HCT116 (cell line): ENCODE results near the gene MBNL2. TPM values are rescaled to one million over a fixed set of nuclear protein-coding genes. Genes with fewer than 3 reads are reported as not detected.

Source experiments
- ATAC-seq: fragments of 200-7000 bp; cut with Tn5 transposase; 2 replicates; pipeline ENCODE4 v1.9.1; 2020; ENCODE audit warnings: mild to moderate bottlenecking, moderate library complexity
- BruUV-seq: library from RNA; stranded (reverse); fragments of 400-500 nt; replicated peaks from 2 replicates; lab custom pipeline; 2021; lab: Mats Ljungman, UMichigan
- CTCF ChIA-PET: fragments of 300-600 bp; sonication (Branson Sonifier 250); formaldehyde crosslinking; loops from one replicate; lab custom pipeline; 2021; ENCODE audit warnings: antibody characterized with exemption; lab: Charles Lee
- POLR2A ChIA-PET: fragments of 300-600, 350-600 bp; sonication (Branson Sonifier 250); formaldehyde crosslinking; loops from one replicate; lab custom pipeline; 2021; ENCODE audit warnings: antibody characterized with exemption; lab: Charles Lee
- RAD21 ChIA-PET, 2 experiments: fragments of 300-600 bp; sonication (Branson Sonifier 250); formaldehyde crosslinking; loops; one replicate each; lab custom pipeline; 2023; ENCODE audit warnings: low total read pairs in 2 of 2; ENCODE audit not compliant: uncharacterized antibody in 2 of 2, unreplicated experiment in 2 of 2, low non-redundant PET in 1 of 2; lab: Charles Lee
- DNase-seq: peaks from one replicate; pipeline ENCODE4 v3.0.0-alpha.2; 2010; ENCODE audit warnings: low read depth, low spot score
- H2AFZ ChIP-seq: fragments of 200-600 bp; shearing (Covaris generic), sonication (generic); 2 replicates; pipeline ENCODE4 v1.6.1; 2017; ENCODE audit warnings: low read depth, mixed run types, mixed read lengths, antibody characterized with exemption, low read length; ENCODE audit not compliant: poor library complexity, severe bottlenecking
- H3K27ac ChIP-seq: 2 replicates; pipeline ENCODE4 v1.5.1; 2012; ENCODE audit warnings: low read depth, low read length
- H3K27me3 ChIP-seq: fragments of 200-600 bp; sonication (generic); 2 replicates; pipeline ENCODE4 v1.6.1; 2016; ENCODE audit warnings: mixed run types, low read length, mixed read lengths; ENCODE audit not compliant: insufficient read depth
- H3K36me3 ChIP-seq, 2 experiments: fragments of 200-500 bp in 1 of 2; fragments of 200-600 bp in 1 of 2; sonication (Bioruptor generic) in 1 of 2; sonication (generic) in 1 of 2; 2 replicates each; pipeline versions ENCODE4 v1.5.1 to v1.6.1; 2014 to 2016; ENCODE audit warnings: low read length in 2 of 2, inconsistent platforms in 1 of 2, mixed read lengths in 1 of 2, mixed run types in 1 of 2; ENCODE audit not compliant: insufficient read depth in 2 of 2, control insufficient read depth in 1 of 2
- H3K4me1 ChIP-seq, 2 experiments: fragments of 200-600 bp in 1 of 2; sonication (generic) in 1 of 2; 2 replicates each; pipeline versions ENCODE4 v1.5.1 to v1.6.1; 2012 to 2017; ENCODE audit warnings: low read length in 2 of 2, inconsistent platforms in 1 of 2, mild to moderate bottlenecking in 1 of 2, mixed read lengths in 1 of 2, mixed run types in 1 of 2, moderate library complexity in 1 of 2; ENCODE audit not compliant: insufficient read depth in 2 of 2, control insufficient read depth in 1 of 2
- H3K4me2 ChIP-seq: fragments of 200-600 bp; sonication (generic); 2 replicates; pipeline ENCODE4 v1.6.1; 2017; ENCODE audit warnings: mixed run types, low read length, mixed read lengths
- H3K4me3 ChIP-seq, 2 experiments: fragments of 200-600 bp in 1 of 2; sonication (generic) in 1 of 2; replicated peaks in 1 of 2; 2 replicates each; pipeline ENCODE4 v1.5.1; 2011 to 2016; ENCODE audit warnings: low read length in 2 of 2, control low read depth in 1 of 2, low read depth in 1 of 2, mild to moderate bottlenecking in 1 of 2, mixed read lengths in 1 of 2, mixed run types in 1 of 2
- H3K79me2 ChIP-seq: fragments of 200-600 bp; sonication (generic); 2 replicates; pipeline ENCODE4 v1.6.1; 2017; ENCODE audit warnings: mild to moderate bottlenecking, mixed run types, low read length, moderate library complexity, mixed read lengths; ENCODE audit not compliant: insufficient read depth
- H3K9ac ChIP-seq: fragments of 200-600 bp; sonication (generic); 2 replicates; pipeline ENCODE4 v1.6.1; 2016; ENCODE audit warnings: low read length, mixed read lengths
- H3K9me2 ChIP-seq: fragments of 200-600 bp; sonication (generic), shearing (Covaris generic); 2 replicates; pipeline ENCODE4 v1.6.1; 2017; ENCODE audit warnings: mixed run types, mild to moderate bottlenecking, moderate library complexity; ENCODE audit not compliant: insufficient read depth
- H3K9me3 ChIP-seq, 2 experiments: fragments of 200-500 bp in 1 of 2; fragments of 200-600 bp in 1 of 2; sonication (Bioruptor generic) in 1 of 2; sonication (generic) in 1 of 2; 2 replicates each; pipeline ENCODE4 v1.6.1; 2014 to 2017; ENCODE audit warnings: low read length in 2 of 2, mixed read lengths in 2 of 2, inconsistent platforms in 1 of 2, low read depth in 1 of 2, mild to moderate bottlenecking in 1 of 2, mixed run types in 1 of 2, moderate library complexity in 1 of 2; ENCODE audit not compliant: control insufficient read depth in 1 of 2, insufficient read depth in 1 of 2
- H4K20me1 ChIP-seq: fragments of 200-600 bp; sonication (generic), shearing (Covaris generic); 2 replicates; pipeline ENCODE4 v1.6.1; 2017; ENCODE audit warnings: mixed run types, mild to moderate bottlenecking, moderate library complexity; ENCODE audit not compliant: insufficient read depth
- ATF3 ChIP-seq: IDR thresholded peaks from 2 replicates; pipeline ENCODE4 v1.6.1; 2012
- CBX3 ChIP-seq: IDR thresholded peaks from 2 replicates; pipeline ENCODE4 v1.6.1; 2012; ENCODE audit warnings: low read depth
- CEBPB ChIP-seq: IDR thresholded peaks from 2 replicates; pipeline ENCODE4 v1.6.1; 2012; ENCODE audit warnings: low read depth
- CTCF ChIP-seq, 3 experiments: fragments of 200-600 bp in 1 of 3; sonication (generic) in 1 of 3; IDR thresholded peaks in 2 of 3; conservative IDR thresholded peaks in 1 of 3; 2 replicates each; pipeline ENCODE4 v1.5.1; 2012 to 2017; ENCODE audit warnings: low read depth in 2 of 3, low read length in 2 of 3, antibody characterized with exemption in 1 of 3, borderline replicate concordance in 1 of 3, control low read depth in 1 of 3, mild to moderate bottlenecking in 1 of 3, mixed read lengths in 1 of 3, mixed run types in 1 of 3, moderate library complexity in 1 of 3; ENCODE audit not compliant: insufficient read depth in 1 of 3
- EGR1 ChIP-seq: IDR thresholded peaks from 2 replicates; pipeline ENCODE4 v1.6.1; 2012; ENCODE audit warnings: low read depth
- ELF1 ChIP-seq: IDR thresholded peaks from 2 replicates; pipeline ENCODE4 v1.6.1; 2012; ENCODE audit warnings: low read depth, borderline replicate concordance
- EZH2 ChIP-seq: fragments of 200-600 bp; sonication (generic); IDR thresholded peaks from 2 replicates; pipeline ENCODE4 v1.6.1; 2017; ENCODE audit warnings: antibody characterized with exemption, mixed run types
- FOSL1 ChIP-seq: IDR thresholded peaks from 2 replicates; pipeline ENCODE4 v1.6.1; 2012; ENCODE audit warnings: low read depth
- JUND ChIP-seq: IDR thresholded peaks from 2 replicates; pipeline ENCODE4 v1.6.1; 2012
- MAX ChIP-seq: IDR thresholded peaks from 2 replicates; pipeline ENCODE4 v1.6.1; 2012
- POLR2A ChIP-seq: IDR thresholded peaks from 2 replicates; pipeline ENCODE4 v1.7.0; 2011; ENCODE audit warnings: borderline replicate concordance; ENCODE audit not compliant: insufficient read depth, insufficient read length; ENCODE audit errors: extremely low read depth
- POLR2AphosphoS5 ChIP-seq: IDR thresholded peaks from 2 replicates; pipeline ENCODE4 v1.6.1; 2011; ENCODE audit warnings: mild to moderate bottlenecking, low read depth, low read length, moderate library complexity
- REST ChIP-seq: IDR thresholded peaks from 2 replicates; pipeline ENCODE4 v1.6.1; 2012; ENCODE audit warnings: low read depth
- TCF7L2 ChIP-seq: IDR thresholded peaks from 2 replicates; pipeline ENCODE4 v1.7.0; 2011; ENCODE audit warnings: borderline replicate concordance, inconsistent platforms; ENCODE audit not compliant: insufficient read depth, insufficient read length; ENCODE audit errors: extremely low read depth
- YY1 ChIP-seq: IDR thresholded peaks from 2 replicates; pipeline ENCODE4 v1.6.1; 2011; ENCODE audit warnings: low read length, low read depth, moderate library complexity, mild to moderate bottlenecking; ENCODE audit not compliant: insufficient replicate concordance; ENCODE audit errors: extremely low read depth
- ZBTB33 ChIP-seq: IDR thresholded peaks from 2 replicates; pipeline ENCODE4 v1.6.1; 2011; ENCODE audit warnings: mild to moderate bottlenecking, low read length, moderate library complexity; ENCODE audit not compliant: insufficient replicate concordance; ENCODE audit errors: extremely low read depth
- ZFX ChIP-seq: fragments of 450-650 bp; IDR thresholded peaks from 2 replicates; pipeline ENCODE4 v1.6.1; 2017
- intact Hi-C: fragments of 100-400 bp; cut with micrococcal nuclease; formaldehyde crosslinking; loops from 2 replicates; pipeline ENCODE4 v1.10.0; 2022
- total RNA-seq: library from RNA; stranded (reverse); gene quantifications from one replicate; pipeline ENCODE4 v1.2.1, GENCODE V29; 2021; ENCODE audit not compliant: unreplicated experiment

The MBNL2 gene
- total RNA-seq, 1 experiment from 2014 or later, result 73.9 TPM

GRCh38 chr13:97306106-97306505 is 84.0 kb downstream of the MBNL2 start:
- Histone ChIP-seq H3K4me3 (no peak overlapping the region), H3K9ac (no peak overlapping the region), H3K9me3 (no peaks in the 10 kb centered on the region), H3K79me2 (peaks cover 26% of the 10 kb centered on the region; the same call in 1 of the 2 replicates), H2AFZ (no peak overlapping the region), H3K27me3 (no peaks in the 10 kb centered on the region), H3K27ac (peak overlapping the region; percentile 90), H3K4me1 (peaks cover 48 to 51% of the 10 kb centered on the region in 2 experiments), H3K9me2 (no peaks in the 10 kb centered on the region), H3K36me3 (no peaks in the 10 kb centered on the region), H3K4me2 (peak overlapping the region; percentile 66), H4K20me1 (no peaks in the 10 kb centered on the region)
- RAD21 ChIA-PET, result no interaction called here
- BruUV-seq, result no TSS peak
- DNase-seq (no peak), ATAC-seq (no peak)
- POLR2A ChIA-PET, result no interaction called here
- CTCF ChIA-PET, result no interaction called here
- intact Hi-C loops, result no loop called here
- no peak for TF ChIP-seq CEBPB
- no peak for TF ChIP-seq POLR2AphosphoS5
- no peak for TF ChIP-seq JUND
- no peak for TF ChIP-seq ATF3
- no peak for TF ChIP-seq CBX3
- no peak for TF ChIP-seq ZBTB33
- TF ChIP-seq EGR1, result no peak
- TF ChIP-seq MAX, result no peak
- no peak for TF ChIP-seq YY1
- no peak for TF ChIP-seq FOSL1
- TF ChIP-seq EZH2, result no peak
- TF ChIP-seq TCF7L2, result no peak
- no peak for TF ChIP-seq REST
- TF ChIP-seq ELF1, result no peak
- TF ChIP-seq CTCF (IDR thresholded peaks at IDR 0.05 in 2 of 3, conservative IDR thresholded peaks at IDR 0.05 in 1 of 3; ENCODE audit: borderline replicate concordance in 1 of 3, insufficient read depth in 1 of 3, low read depth in 2 of 3, low read length in 2 of 3), result no peak
- TF ChIP-seq ZFX, result no peak
- no peak for TF ChIP-seq POLR2A
